ENCODE results near the gene KRT85.
A peak's percentile ranks its signal among the peaks of the same experiment; 100 is the strongest.
"Not testable (repeated sequence)": the region's sequence is repeated elsewhere in the genome, so short reads cannot be mapped to it uniquely, and the experiment has no call there.

The KRT85 gene

DNA sequence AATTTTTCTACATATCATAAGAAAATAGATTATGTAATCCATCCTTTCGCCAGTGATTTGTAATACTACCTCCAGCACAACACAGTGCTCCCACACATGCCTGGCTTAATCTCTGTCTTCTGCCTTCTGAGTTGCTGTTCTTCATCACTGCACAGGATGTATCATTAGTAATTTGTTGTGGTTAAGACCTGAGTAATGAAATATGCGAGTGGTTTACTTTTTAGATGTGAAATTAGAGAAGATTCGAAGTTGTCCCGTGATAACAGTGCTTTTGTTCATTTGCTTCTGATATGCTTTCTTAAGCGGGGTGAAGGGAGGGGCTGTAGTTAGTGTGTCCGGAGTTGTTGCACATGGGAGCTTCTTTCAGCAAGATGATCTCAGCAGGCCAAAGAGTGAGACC lies 18.1 kb downstream of the KRT85 start:
- no peak for DNase-seq
- no peak for ATAC-seq

DNA sequence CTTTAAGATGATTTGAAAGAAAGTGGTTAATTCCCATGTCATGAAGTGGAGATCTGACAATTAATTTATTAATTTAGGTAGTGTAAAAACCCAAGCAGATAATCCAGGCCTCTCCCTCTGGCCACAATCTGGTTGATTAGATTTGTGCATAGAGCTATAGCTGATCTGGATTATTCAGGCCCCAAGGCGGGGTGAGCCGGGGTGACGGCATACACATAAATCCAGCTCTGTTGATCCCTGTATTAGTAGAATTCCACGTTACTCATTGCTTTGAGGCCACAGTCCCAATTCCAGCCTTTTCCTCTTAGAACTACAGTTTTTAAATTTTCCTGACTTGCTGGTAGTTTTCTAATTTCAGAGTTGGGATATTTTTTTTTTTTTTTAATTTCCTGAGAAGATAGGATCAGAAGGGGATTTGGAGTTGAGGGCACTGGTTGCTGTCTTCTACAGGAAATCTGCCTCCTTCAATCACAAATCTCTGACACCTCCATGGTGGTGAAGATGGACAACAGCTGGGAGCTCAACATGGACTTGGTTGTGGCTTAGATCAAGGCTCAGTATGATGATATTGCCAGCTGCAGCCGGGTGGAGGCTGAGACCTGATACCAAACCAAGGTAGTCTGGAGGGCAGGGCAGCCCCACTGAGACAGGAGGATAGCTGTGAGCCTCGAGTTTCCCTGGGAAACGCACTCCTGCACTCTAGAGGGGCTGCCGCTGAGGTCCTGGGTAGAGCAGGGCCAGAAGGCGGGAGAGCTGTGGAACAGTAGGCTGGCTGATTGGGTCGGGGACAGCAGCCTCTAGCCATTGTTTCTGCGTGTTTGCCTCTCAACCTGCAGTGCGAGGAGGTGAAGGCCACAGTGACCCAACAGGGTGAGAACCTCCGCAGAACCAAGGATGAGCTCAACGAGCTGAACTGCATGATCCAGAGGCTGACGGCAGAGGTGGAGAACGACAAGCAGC lies 19.4 kb downstream of the KRT85 start:
- no peak for ATAC-seq
- DNase-seq: no peak

DNA sequence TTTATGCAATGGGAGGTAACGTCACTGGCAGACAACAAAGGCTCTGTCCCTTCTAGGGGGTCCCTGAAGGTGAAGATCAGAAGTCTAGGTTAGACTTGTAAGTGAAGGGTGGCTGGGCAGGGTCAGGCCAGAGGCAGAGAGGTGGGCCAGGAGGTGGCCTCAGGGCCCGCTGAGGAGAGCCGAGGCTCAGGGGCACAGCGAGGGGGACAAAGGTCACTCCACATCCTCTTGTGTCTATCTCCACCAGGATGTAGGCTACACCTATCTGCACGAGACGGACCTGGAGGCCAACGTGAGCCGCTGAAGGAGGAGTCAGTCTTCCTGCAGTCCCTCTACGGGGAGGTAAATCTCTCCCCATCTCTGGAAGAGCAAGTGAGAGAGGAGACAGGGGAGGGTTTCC lies 20.3 kb downstream of the KRT85 start:
- DNase-seq (no peak), ATAC-seq (no peak)

DNA sequence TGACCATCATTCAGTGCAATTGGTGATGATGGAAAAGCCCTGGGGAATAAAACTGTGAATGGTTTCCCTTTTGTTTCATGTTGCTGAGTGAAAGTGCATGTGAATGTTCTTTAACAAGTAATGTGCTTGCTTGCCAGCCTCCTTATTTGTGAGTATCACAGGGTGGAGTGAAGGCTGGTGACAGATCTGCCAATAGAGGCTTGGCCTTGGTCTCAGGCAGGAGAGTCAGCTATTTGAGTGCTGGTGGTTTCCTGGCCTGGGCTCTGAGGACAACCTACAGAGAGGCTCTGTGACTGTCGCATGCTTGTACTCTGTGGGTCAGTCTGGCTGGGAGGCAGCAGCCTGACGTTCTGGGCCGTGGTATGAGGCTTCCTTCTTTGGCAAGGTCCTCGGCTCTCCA lies 20.7 kb downstream of the KRT85 start:
- ATAC-seq: no peak

DNA sequence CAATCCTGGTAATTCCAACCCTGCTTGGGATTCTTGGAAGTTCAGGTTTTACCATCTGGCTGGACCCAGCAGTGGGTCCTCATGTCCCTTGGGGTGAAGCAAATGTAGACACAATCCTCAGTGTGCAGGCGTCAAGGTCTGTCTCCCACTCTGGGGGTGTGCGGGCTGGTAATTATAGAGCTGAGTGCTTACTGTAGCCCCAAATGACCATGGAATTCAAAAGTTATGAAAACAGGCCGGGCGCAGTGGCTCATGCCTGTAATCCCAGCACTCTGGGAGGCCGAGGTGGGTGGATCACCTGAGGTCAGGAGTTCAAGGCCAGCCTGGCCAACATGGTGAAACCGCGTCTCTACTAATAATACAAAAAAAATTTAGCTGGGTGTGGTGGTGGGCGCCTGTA lies 22.2 kb downstream of the KRT85 start:
- not testable (repeated sequence) for ATAC-seq, DNase-seq

More for the DNA sequence above, 20.7 kb downstream of the KRT85 start:
- no peak for DNase-seq

DNA sequence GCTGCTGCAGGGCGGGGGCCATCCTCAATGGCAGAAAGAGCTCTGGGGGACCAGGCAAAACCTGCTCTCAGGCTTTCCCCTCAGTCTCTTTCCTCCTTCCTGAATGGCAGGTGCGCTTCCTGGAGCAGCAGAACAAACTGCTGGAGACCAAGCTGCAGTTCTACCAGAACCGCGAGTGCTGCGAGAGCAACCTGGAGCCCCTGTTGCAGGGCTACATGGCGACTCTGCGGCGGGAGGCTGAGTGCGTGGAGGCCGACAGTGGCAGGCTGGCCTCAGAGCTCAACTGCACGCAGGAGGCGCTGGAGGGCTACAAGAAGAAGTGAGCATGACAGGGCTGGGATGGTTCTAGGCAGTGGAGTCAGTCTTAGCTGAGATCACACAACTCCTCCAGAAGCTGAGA lies 23.2 kb downstream of the KRT85 start:
- no peak for DNase-seq
- ATAC-seq: no peak

DNA sequence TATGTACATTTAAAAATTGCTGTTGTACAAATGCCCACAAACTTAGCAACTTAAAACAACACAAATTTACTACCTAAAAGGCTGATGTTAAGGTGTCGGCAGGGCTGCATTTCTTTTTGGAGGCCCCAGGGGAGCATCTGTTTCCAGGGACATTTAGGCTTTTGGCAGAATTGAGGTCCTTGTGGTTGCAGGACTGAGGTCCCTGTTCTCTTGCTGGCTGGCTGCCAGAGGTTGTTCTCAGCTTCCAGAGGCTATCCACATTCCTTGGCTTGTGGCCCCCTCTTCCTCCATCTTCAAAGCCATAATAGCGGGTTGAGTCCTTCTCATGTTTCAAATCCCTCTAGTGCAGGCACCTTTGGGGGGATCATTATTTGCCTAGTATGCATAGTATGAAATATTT lies 23.7 kb downstream of the KRT85 start:
- DNase-seq: no peak
- ATAC-seq: no peak

DNA sequence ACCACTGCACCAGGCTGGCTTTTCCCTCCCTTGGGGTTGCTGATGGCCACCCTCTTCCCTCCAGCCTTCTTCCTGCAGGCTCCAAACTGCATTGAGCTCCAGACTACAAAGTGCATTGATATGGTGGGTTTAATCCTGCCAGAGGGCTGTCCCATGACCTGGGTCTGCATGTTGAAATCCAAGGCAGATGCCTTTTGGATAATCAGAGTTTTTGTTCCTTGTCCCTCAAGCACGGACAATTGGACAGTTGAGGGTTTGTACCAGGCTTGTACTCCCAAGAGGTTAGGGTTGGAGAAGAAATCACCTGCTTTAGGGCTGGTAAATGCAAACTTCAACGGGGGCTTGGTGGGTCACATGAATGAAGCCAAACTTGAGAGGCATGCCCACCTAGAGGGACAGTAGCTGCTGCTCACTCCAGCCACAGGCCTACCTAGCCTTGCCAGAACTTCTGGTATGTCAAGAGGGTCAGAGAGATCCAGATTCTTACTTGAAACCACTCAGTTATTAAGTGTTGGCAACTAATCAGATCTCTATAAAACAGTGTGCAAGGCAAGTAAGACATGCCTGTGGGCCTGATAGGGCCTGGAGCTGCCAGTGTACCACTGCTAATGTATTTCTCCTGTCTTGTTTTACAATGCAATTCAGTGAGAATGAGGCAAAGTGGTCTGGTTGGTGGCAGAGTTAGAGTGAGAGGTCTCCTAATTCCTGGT lies 24.3 kb downstream of the KRT85 start:
- ATAC-seq (no peak), DNase-seq (no peak)

DNA sequence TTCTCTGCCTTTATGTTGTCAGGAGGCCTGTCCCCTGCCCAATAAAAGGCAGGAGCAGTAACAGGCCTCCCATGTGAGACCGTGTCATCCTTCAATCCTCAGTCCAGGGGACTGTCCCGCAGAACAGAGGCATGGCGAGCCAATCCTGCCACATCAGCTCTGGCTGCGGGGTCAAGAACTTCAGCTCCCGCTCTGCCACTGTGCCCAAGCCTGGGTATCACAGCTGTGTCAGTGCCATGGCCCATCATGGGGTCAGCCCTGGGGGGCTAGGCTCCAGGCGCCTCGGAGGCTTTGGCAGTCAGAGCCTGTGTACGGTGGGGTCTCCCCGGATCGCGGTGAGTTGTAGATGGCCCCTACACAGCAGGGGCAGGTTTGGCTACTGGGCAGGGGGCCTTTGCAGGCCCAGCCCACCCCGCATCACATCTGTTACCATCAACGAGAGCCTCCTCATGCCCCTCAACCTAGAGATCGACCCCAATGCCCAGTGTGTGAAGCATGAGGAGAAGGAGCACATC lies 26.2 kb downstream of the KRT85 start:
- no peak for ATAC-seq
- DNase-seq: no peak

DNA sequence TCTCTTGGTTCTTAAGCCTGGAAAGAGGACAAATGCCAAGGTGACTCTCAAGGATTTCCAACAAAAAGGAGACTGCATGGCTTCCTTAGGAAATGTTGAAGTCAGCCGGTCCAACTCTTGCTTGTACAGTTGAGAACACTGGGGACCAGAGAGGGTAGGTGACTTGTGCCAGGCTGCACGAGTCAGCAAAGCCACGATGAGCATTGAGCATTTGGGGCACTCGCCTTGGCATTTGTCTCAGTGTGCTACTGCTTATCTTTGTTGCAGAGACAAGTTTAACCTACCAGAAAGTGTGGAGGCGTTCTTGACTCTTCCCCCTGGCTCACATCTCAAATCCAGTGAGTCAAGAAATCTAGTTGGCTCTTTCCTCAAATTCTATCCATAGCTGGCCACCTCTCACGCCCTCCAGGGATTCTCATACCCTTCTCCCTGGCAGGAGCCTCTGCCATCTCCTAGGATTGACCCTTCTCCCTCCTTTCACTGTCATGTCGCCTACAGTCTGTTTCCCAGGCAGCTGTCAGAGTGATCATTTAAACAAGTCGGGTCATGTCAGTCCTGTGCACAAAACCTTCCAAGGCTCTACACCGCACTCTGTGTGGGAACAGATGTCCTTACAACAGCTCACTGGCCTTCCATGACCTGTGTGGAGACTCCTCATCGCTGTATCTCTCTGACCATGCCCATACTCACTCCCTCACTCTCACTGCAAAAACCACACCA lies 28.9 kb downstream of the KRT85 start:
- no peak for ATAC-seq
- DNase-seq: no peak

DNA sequence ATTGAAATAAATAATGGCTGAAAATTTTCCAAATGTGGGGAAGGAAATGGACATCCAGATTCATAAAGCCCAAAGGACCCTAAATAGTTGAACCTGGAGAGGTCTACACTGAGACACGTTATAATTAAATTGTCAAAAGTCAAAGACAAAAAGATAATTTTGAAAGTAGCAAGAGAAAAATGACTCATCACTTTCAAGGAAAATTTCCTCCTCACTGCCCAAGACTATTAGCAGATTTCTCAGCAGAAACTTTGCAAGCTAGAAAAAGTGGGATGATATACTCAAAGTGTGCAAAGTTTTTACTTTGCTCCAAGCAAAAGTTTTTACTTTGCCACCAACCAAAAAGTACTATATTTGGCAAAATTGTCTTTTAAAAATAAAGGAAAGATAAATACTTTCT lies 30.2 kb downstream of the KRT85 start:
- ATAC-seq (no peak), DNase-seq (no peak)

DNA sequence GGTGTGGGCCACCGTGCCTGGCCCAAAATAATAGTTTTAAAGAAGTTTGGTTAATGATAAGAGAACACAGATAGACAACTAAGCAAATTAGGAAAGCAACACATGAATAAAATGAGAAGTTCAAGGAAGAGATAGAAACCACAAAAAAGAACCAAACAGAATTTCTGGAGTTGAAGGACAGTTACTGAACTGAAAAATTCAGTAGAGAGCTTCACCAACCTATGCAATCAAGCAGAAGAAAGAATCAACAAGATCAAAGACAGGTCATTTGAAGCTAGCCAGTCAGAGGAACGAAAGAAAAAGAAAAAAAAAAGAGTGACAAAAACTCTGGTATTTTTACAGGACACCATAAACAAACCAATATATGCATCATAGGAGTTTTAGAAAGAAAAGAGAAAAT lies 30.6 kb downstream of the KRT85 start:
- ATAC-seq (no peak), DNase-seq (no peak)

DNA sequence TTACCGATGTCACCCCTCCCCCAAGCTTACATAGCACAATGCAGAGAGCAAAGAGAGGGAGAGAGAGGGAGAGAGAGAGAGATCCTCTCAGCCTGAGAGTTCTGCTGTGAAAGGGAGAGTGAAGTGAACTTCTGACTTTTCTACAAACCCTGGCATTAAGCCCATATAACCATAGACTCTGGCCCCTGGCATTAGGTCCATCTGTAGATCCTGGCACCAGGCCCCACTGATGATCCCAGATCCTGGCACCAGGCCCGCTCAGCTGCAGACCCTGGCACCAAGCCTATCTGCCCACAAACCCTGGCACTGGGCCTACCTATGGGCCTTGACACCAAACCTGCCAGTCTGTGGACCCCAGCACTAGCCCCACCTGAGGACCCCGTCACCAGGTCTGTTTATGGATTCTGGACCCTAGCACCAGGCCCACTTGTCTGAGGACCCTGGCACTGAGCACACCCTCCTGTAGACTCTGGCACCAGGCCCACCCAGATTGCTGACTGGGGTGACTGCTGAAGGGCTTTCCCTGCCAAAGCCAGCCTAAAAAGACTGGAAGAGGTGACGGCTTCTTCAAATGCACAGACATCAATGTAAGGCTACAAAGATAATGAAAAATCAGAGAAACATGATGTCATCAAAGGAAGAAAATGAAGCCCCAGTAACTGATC lies 31.6 kb downstream of the KRT85 start:
- DNase-seq: no peak
- ATAC-seq: no peak

DNA sequence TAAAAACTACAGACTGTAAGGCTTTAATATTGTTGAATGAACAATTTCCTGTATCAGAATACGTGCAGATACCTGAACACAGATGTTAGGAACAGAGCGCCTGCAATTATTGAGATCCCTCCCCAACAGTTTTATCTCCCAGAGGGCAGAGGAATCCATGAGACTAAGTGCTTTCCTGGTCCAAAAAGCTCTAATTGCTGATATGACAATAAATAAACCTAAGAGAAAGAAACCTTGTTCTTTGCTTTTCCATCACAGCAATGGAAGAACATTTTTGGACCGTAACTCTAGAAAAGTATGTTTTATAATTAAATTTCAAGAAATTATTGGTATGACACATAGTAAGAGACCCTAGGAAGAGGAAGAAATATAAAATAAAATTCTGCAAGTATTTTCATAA lies 33.1 kb downstream of the KRT85 start:
- DNase-seq (no peak), ATAC-seq (no peak)

DNA sequence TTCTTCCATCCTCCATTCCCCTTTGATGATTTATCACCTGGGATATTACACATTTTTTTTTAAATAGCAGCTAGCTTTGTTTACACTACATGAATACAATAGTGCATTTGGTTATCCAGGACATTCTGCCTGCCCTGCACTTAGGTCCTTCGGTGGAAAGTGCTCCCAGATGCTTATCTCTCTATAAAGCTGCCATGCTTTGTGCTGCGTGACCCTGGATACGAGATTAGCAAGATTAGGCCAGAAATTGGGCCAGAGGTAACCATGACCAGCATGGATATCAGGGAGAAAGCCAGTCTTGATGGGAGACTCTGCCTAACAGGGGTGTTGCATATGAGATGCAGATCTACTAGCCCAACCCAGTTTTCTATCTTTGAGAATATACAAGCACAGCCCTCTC lies 34.0 kb downstream of the KRT85 start:
- no peak for DNase-seq

DNA sequence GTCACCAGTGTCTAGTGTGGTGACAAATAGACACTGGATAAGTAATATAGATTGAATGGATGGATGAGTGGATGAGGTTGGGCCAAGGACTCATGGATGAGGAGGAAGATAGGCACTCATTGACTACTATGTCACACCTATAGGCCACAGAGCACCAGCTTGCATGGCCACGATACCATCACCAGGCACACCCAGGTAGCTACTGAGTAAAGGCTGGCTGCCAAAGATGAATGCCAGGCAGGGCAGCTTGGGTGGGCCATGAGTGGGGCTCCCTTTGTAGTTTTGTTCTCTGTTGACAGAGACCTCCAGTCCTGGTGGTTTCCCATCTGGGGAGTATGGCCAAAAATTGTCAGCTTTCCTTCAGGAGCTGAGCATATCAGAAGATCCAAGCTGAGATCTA lies 34.9 kb downstream of the KRT85 start:
- ATAC-seq (no peak), DNase-seq (no peak)

More for the DNA sequence above, 34.0 kb downstream of the KRT85 start:
- no peak for ATAC-seq

DNA sequence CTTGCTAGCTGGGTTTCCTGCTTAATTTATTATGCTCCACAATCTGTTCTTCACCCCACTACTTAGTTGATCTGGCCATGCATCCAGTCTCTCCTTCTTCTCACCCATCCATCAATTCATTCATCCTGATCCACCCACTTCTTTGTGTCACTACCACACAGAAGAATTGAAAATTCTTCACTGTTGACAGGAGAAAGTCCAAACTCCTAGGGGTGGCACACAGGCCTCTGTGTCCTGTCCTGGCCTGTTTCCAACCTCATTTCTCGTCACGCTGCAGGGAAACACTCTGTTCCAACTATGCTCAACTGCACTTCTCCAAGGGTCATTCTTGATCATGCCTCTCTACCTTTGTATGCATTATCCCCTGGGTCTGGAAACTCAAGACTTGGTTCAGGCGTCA lies 35.4 kb downstream of the KRT85 start:
- ATAC-seq (no peak), DNase-seq (no peak)

DNA sequence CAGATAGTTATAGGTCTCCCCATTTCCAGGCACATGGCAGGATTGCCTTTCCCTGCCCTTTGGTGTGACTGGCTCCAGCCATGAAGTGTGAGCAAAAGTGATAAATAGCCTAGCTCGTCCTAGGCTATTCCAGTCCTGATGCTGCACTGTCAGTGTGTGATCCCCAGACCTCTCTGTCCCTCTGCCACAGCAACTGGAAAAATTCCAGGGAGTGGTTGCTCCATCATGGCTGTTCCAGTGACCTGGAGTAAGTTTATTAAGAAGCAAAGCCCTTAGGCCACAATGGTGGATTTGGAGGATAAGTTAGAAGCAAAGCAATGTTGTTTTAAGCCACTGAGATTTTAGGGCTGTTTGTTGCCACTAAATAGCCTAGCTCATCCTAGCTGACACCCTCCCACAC lies 36.2 kb downstream of the KRT85 start:
- no peak for DNase-seq
- ATAC-seq: no peak

DNA sequence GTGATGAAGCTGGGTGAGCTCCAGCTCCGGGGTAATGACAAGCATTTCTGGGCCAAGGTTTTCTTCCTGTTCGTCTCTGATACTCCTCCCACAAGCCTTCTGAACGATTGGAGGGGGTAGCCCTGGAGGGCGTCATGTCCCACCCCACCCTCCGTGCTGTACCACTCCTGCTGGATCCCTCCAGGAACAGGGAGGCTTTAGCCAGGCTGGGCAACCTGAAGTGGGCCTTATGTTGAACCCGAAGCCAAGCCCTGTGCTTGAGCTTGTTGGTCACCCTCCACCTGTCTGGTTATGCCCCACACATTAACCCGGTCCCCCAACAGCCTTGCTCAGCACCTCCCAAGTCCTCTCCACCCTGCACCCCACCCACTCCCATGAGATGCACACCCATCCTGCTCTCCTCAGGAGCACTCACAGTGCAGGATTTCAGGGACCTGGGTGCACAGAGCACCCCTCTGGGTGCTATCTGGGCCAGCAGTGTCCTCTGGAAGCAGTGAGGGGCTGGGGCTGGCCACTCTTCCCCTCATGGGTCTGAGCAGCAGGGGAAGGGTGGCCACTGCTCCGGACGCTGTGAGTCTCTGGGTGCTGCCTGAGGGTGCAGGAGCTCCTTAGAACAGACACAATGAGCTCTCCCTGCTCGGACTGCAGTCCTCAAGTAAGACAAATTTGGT lies 39.3 kb downstream of the KRT85 start:
- DNase-seq: no peak
- ATAC-seq: no peak

DNA sequence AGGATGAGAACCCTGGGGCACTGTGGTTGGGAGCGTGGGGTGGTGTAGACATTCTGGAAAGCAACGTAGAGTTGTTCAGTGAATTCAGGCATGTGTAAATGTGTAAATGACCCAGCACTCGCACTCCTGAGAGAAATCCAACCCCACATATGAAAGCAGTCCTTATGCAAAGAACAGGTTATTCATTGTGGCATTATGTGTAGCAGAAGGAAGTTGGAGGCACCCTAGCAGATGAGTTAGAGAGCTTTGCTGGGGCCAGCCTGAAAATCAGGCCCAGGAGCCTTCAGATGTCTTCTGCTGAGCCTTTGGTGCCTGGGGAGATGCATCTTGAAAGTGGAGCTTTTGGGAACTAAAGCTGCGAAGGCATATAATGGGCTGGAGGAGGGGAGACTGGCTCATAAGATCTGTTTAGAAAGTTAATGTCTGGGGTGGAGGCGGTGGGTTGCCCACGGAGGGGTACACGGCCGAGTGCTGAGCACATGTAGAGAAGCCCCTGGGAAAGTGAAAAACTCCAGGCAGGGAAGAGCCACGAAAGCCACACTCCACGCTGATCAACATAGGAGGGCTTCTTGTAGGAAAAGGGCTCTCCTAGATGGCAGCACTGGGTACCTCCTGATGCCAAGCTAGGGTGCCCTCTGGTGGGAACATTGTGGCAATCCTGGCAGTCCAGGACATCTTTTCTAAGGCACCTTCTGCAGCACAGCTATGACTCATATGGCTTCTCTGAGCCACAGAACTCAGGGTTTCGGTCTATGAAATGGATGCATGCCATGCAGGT lies 40.0 kb downstream of the KRT85 start:
- ATAC-seq: peak; percentile 96
- DNase-seq: peak; percentile 79

DNA sequence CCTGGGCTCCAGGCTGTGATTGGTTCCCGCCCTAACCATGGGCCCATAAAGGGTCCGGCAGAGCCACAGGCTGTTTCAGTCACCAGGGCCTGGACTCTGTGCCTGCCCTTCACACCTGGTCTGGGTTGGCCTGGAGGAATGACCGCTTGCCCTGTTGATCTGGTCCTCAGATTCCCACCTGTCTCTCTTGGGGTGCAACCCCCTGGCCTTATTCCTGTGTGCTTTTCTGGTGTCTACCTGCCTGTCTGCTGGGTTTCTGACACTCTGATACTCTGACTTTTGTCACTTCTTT lies 43.2 kb downstream of the KRT85 start:
- DNase-seq: no peak
- no peak for ATAC-seq
